HS-27A (cell line): ENCODE results near the gene C22orf23.
"Not testable (repeated sequence)": the region's sequence is repeated elsewhere in the genome, so short reads cannot be mapped to it uniquely, and the experiment has no call there.

Source experiments
- DNase-seq: peaks from one replicate; pipeline ENCODE4 v3.0.0-alpha.2; 2012; ENCODE audit warnings: low read depth, missing footprints

Gene C22orf23

GRCh38 chr22:37982151-37982785 is 28.9 kb upstream of the C22orf23 start:
- no peak for DNase-seq

- DNase-seq = no peak
These were observed 28.0 kb upstream of the C22orf23 start for GRCh38 chr22:37981282-37982011.

GRCh38 chr22:37979782-37980181 is 26.4 kb upstream of the C22orf23 start:
- no peak for DNase-seq

GRCh38 chr22:37976547-37976946 is 23.1 kb upstream of the C22orf23 start:
- no peak for DNase-seq

GRCh38 chr22:37976022-37976421 is 22.6 kb upstream of the C22orf23 start:
- not testable (repeated sequence) for DNase-seq

- DNase-seq = no peak
These were observed 21.8 kb upstream of the C22orf23 start for GRCh38 chr22:37975153-37975552.

- DNase-seq = no peak
These were observed 20.1 kb upstream of the C22orf23 start for GRCh38 chr22:37973271-37974170.

GRCh38 chr22:37972527-37972926 is 19.1 kb upstream of the C22orf23 start:
- no peak for DNase-seq

GRCh38 chr22:37971475-37972434 is 18.4 kb upstream of the C22orf23 start:
- no peak for DNase-seq

- no peak for DNase-seq
These were observed 17.5 kb upstream of the C22orf23 start for GRCh38 chr22:37970864-37971263.

GRCh38 chr22:37968452-37969251 is 15.3 kb upstream of the C22orf23 start:
- DNase-seq = no peak

- no peak for DNase-seq
These were observed 14.4 kb upstream of the C22orf23 start for GRCh38 chr22:37967637-37968451.

GRCh38 chr22:37967147-37967546 is 13.7 kb upstream of the C22orf23 start:
- no peak for DNase-seq

- DNase-seq = no peak
These were observed 12.7 kb upstream of the C22orf23 start for GRCh38 chr22:37965940-37966664.

- no peak for DNase-seq
These were observed 7.7 kb upstream of the C22orf23 start for GRCh38 chr22:37961062-37961461.

- DNase-seq = no peak
These were observed 5.9 kb upstream of the C22orf23 start for GRCh38 chr22:37959231-37959825.

- no peak for DNase-seq
These were observed 3.8 kb upstream of the C22orf23 start for GRCh38 chr22:37957232-37957631.

GRCh38 chr22:37955825-37956397 is 2.5 kb upstream of the C22orf23 start:
- DNase-seq = not testable (repeated sequence)
